Stimulated activated CD8-positive, alpha-beta memory T cell treated with anti-CD3 and anti-CD28 coated beads, Interleukin-15, amount 100 ng/mL, for 4 hours (primary cell): ENCODE measurements around the gene SP140.
"Not testable (repeated sequence)": the region's sequence is repeated elsewhere in the genome, so short reads cannot be mapped to it uniquely, and the experiment has no call there.

Experiments
- DNase-seq, 2 donors: peaks; one replicate each; pipeline ENCODE4 v3.0.0-alpha.2; 2020; ENCODE audit warnings: low read depth in 2 of 2

SP140 gene

DNA sequence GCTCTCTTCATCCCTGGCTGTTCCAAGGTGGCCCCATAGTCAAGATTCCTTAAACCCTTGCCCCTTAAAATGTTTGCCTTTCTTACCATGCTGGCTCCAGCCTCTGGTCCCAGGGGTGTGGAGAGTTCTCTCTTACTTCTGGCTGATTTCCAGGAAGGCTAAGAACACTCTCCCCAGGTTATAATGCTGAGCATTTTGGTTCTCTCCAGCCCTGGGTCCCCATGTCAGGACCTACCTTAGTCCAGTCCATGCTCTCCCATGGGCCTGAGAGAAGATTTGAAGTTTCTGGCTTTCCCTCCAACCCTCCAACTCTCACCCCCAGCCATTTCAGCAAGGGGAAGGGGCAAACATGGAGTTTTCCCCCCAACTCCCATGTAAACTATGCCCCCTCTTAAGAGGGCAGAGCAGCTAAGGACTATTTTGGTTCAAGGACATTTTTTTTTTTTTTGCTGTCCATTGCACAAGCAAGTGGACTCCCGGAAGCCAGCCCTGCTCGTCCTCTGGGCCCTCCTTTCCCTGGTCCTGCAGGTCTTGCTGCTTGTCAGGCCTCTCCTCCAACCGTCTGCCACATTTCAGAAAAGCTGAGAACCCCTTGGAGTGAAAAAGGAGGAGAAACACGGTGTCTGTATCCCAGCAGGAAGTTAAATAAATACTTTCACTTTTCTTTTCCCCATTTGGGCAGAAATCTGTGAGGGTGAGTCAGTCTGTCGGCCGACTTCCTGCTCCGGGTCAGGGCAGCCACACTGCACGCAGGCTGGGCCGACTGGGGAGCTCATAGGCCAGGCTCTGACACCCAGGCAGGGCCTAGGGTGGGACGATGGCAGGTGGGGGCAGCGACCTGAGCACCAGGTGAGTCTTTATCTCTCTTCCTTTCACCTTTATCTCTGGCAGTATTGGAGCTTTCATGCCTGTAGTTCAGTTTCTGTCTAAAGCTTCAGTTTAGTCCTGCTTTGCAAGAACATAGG is 101.2 kb downstream of the SP140 start, which contains the start of gene SP140L:
Gene SP140L (plus strand): TSS at position 741 of the 965 bp plus-strand sequence. CDS start 77 bp downstream, at position 818.
- peak; percentile 65 to 68 for DNase-seq

DNA sequence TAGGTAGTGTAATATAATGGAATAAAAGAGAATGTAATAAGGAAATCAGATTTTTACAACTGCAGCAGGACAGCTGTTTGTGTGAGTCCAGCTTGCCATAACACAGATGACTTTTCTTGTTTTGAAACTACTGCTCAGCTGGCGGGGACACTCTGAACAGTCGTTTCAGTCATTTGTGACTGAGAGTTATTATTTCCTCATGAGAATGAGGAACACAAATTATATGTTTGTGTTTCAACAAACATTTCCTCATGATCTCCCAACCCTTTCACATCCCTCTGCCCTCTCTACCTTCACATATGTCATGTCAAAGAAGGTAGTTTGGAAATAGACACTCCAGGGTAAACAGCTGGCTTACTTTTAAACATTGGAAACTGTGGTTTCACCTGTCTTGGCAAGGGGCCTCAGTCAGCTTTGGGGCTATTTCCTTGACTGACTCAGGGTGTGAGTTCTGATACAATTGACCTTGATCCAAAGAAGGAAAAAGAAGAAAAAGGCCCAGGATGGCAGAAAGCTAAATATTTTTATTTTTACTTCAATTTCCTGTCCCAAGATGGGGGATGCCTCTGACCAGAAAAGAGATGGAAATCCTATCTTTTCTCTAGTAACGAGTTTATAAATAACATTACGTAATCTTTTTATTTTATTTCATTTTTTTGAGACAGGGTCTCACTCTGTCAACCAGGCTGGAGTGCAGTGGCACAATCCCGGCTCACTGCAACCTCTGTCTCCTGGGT is 102.0 kb downstream of the SP140 start:
- DNase-seq: no peak

DNA sequence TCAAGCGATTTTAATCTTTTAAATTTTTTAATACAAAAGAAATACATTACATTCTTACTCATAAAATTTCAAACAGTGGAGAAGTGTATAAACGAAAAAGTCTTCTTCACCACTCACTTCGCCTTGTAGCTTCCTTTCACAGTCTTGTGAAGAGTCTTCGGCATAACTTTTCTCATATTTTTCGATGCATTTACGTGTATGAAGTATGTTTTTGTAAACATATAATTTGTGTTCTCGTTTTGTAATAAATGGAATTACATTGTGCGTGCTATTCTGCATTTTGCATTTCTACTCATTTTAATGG is 102.6 kb downstream of the SP140 start:
- DNase-seq: no peak

DNA sequence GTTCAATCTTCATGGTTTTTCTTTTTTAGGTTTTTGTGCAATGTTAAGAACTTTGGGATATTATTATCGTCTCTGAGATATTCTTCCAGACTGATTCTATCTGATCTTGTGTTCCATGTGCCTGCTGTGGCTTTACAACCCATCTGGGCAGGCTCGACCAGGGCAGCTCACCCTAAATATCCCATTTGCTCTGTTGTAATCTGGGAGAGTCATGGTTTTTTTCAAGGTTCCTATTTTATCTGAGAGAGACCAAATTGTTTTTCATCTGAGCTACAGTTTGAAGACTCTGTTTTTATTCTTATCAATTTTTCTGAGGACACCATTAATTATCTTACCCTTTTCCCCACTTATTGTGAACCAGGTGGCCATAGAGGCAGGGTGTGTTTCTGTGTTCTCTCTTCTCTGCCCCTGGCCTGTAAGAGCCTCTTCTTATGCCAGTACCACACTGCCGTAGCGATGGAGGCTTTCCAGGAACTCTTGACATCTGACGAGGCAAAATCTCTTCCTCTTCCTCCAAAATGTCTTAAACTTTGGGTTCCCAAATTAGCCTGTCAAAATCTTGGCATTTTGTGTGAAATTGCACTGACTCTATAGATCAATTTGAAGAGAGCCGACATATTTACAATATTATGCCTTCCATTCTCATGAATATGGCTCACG is 104.5 kb downstream of the SP140 start:
- no peak for DNase-seq

DNA sequence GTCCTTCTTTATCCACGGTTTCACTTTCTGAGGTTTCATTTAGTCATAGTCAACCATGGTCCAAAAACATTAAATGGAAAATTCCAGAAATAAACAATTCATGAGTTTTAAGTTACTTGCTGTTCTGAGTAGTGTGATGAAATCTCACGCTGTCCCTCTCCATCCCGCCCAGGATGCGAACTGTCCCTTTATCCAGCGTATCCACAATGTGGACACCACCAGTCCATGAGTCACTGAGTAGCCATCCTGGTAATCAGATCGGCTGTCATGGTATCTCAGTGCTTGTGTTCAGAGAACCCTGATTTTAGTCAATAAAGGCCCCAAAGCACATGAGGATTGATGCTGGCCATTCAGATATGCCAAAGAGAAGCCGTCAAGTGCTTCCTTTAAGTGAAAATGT is 105.2 kb downstream of the SP140 start:
- DNase-seq: no peak

DNA sequence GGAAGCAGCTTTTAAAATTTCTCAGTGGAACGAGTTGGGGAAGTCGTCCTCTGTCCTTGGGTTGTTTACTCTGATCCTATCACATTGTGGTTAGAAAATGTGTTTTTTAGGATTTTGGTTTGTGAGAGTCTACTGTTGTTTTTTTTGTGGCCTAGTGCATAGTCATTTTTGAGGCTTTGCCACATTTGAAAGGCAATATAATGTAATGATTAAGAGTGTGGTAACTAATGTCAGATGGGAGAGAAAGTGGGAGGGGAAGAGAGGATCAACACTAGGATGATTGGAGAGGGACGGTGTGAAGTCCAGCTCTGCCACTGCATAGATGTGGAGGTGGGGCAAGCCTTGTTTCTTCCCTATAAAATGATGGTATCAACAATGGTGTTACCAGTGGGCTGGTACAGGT is 109.9 kb downstream of the SP140 start:
- no peak for DNase-seq

DNA sequence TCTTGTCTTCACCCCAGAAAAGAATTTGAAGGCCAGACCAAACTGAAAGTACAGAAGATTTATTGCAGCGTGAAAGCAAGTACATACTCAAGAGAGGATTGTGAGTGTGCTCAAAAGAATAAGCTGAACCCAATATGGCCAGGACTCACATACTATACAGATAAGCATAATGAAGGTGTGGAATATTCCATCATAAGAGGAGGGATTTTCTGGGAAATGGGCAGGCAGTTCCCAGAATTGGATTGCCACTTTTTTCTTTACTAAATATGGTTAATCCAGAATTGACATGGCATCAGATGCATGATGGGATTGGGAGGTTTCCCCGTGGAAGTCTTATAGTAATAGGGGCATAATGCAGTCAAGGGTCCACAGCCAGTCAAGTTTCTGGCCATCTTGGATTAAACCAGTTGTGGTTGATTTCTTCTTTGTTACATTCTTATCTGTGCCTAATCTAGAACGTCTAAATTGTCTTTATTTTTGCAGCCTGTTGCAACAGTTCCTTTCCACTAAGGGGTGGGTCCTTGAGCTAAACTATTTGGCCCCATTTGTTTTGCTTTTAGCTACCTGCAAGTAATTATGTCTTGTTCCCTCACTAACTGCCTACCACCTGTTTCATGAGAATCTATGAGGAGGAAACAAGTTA is 110.4 kb downstream of the SP140 start:
- DNase-seq: no peak

DNA sequence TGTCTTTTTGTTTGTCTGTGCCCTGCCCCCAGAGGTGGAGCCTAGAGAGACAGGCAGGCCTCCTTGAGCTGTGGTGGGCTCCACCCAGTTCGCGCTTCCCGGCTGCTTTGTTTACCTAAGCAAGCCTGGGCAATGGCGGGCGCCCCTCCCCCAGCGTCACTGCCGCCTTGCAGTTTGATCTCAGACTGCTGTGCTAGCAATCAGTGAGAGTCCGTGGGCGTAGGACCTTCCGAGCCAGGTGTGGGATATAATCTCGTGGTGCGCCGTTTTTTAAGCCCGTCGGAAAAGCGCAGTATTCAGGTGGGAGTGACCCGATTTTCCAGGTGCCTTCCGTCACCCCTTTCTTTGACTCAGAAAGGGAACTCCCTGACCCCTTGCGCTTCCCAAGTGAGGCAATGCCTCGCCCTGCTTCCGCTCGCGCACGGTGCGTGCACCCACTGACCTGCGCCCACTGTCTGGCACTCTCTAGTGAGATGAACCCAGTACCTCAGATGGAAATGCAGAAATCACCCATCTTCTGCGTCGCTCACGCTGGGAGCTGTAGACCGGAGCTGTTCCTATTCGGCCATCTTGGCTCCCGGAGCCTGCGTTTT is 116.5 kb downstream of the SP140 start:
- not testable (repeated sequence) for DNase-seq

DNA sequence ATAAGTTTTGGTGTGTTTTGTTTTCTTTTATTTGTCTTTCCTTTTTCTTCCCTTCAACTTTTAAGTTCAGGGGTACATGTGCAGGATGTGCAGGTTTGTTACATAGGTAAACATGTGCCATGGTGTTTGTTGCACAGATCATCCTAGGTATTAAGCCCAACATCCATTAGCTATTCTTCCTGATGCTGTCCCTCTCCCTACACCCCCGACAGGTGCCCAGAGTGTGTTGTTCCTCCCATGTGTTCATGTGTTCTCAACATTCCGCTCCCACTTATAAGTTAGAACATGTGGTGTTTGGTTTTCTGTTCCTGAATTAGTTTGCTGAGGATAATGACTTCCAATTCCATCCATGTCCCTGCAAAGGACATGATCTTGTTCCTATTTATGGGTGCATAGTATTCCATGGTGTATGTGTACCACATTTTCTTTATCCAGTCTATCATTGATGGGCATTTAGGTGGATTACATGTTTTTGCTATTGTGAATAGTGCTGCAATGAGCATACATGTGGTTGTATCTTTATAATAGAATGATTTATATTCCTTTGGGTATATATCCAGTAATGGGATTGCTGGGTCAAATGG is 117.6 kb downstream of the SP140 start:
- not testable (repeated sequence) for DNase-seq

DNA sequence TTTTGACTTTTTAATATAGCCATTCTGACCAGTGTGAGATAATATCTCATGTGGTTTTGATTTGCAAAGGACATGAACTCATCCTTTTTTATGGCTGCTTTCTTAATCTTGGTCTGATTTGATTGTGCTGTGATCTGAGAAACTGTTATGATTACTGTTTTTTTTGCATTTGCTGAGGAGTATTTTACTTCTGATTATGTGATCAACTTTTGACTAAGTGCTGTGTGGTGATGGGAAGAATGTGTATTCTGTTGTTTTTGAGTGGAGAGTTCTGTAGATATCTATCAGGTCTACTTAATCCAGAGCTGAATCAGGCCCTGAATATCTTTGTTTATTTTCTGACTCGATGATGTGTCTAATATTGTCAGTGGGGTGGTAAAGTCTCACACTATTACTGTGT is 118.2 kb downstream of the SP140 start:
- DNase-seq: no peak

DNA sequence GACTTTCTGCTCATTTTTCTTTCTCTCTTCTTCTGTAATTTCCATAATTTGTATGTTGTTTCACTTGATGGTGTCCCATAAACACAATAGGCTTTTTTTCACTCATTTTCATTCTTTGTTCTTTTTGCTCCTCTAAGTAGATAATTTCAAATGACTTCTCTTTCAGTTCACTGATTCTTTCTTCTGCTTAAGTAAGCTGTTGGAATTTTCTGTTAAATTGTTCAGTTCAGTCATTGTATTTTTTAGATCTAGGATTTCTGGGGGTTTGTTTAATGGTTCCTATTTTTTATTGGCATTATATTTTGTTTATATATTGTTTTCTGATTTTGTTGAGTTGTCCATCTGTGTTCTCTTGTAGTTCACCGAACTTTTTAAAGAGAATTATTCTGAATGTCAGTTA is 120.9 kb downstream of the SP140 start:
- no peak for DNase-seq

DNA sequence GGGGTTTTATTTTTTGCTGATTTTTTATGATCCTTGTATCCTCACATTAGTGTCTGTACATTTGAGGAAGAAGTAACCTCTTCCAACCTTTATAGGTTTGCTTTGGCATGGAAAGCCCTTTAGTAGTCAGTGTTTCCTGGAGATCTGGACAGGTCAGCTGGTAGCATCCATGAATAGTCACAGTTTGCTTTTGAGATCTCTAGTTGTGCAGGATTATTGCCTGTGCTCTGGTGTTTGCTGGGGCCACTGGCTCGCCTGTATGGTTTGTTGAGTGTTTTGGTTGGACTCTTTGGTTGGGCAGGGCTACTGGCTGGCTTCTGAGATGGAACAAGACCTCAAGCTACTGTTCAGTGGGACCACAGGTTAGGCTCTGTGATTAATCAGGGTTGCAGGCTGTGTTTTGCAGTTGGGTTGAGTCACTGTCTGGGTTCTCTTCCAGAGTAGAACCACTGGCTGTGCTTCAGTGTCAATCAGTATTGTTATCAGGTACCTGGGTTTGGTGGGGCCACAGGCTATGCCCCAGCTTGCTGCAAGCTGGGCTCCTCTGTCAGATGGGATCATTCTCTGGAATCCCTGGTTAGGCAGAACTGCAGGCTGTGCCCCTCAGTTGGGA is 121.5 kb downstream of the SP140 start:
- no peak for DNase-seq

DNA sequence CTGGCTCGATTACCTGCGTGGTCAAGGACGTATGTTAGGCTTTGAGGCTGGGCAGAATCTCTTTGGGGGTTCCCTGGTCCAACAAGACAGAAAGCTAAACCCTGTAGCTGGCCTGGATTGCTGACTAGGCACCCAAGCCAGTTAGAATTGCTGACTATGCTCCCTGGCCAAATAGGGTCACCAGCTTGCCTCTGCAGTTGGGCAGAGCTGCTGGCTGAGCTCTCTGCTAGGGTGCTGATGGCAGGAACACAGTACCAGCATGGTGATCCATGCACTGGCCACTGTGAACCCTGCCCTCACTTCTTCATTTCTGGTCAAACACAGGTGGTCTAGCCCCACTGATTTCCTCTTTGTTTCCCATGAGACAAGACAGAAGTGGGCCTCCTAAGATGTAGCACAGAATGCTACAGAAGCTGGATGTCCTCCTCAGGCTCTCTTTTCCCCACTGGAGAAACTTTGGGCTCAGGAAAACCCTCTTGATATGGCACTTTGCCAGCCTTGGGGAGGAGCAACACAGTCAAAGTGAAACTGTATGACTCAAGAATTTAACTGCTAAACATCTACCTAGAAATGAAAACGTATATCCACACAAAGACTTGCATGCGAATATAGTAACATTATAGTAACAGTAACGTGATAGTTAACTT is 122.2 kb downstream of the SP140 start:
- DNase-seq: no peak

DNA sequence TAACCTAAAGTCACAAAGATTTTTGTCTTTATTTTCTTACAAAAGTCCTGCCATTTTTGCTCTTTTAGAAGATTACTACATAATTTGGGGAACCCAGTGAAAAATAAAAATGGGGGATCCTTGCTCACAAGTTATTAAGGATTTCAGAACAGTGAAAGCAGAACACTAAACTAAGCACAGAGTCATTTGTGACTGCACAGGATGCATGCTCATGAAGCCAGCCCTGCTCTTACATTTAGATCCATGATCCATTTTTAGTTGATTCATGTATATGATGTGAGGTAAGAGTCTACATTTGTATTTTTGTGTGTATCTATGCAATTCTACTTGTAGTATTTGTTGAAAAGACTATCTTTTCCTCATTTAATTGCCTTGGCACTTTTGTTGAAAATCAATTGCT is 123.3 kb downstream of the SP140 start:
- no peak for DNase-seq

DNA sequence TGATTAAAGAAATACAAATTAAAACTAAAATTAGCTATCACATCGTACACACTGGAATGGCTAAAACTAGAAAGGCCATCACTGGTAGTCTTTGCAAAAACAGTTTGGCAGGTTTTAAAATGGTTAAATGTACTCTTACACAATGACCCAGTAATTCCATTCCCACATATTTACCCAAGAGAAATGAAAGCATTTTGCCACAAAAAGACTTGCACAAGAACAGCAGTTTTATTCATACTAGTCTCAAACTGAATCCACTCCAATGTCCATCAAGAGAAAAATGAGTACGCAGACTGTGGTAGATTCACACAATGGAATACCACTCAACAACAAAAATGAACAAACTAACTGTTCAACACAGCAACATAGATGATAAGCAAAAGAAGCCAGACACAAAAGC is 130.5 kb downstream of the SP140 start:
- no peak for DNase-seq

DNA sequence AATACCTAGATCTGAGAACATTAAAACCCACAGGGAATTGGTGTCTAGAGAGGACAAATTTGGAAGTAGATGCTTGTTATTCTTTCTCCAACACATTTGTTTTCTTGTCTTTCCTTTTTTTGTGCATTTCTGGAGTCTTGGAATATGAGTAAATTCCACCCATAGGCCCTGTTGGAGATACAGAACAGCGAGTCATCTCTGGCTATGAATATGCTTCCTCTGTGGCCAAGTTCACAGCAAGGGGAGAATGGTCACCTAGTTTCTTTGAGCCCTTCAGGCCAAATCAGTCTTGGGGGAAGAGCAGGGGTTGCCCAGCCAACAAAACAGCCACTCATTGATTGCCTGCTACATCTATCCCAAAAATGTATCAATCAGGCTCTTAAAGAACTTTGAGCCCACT is 132.8 kb downstream of the SP140 start:
- no peak for DNase-seq

DNA sequence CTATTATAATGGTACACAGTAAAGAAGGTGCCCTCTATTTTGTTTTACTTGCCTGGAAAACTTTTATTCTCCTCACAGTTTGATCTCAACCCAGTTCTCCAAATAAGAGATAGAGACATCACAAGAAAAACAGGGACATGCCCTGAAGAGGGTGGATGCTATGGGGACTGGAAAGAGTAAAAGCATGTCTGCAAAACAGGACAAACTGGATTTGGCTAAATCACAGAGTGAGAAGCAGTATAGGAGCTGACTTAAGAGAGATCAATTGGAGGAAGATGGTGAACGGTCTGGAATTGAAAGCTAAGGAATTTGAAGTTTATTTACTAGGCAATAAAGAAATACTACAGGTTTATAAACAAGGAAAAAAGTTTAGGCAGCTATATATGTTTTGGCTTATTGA is 134.5 kb downstream of the SP140 start:
- DNase-seq: no peak

DNA sequence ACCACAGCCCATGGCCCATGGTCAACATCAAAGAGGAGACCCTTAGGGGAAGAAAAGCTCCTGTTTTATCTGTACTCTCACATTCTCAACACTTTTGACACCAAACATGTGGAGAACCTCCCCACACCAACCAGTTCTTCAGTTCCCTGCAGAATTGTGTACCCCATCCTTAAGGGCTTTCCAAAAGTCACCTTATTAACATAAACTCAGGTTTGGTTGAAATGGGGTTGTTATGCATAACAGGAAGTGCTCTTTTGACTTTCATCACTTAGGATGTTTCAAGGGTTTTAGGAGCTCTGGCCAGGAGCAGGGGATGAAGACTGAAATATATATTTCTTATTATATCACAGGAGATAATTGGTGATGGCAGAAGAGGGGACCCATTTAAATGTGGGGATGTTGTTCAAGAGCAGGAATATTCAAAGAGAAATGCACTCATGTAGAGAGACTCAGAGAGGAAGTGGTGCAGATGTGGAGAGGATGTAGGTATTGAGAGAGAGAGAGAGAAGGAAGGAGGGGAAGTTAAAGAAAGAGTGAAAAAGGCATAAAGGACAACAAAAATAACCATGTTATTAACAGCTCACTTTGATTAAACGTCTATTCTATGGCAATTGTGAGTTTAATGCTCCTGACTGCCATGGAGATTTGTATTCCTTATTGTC is 136.6 kb downstream of the SP140 start:
- no peak for DNase-seq
